Measurements from ENCODE around the gene ZNF423.

DNA sequence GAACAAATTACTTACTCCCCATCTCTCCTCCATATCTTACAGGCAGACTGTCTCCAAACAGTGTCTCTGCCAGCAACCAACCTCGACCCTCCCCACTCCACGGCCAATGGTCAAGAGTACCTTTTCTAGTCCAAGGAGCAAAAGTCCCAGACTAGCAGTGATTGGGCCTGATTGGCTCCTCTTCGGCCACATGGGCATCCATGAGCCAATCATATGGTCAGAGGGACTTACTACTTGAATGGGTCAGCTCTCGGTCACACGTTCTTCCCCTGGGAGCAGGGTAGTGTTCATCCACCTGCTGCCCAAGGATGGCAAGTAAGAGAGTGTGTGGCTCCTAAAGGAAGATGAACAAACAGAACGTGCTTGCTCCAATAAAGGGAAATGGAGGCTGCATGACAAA, 397.7 kb downstream of the ZNF423 start:
- TF ChIP-seq SIN3A (IDR thresholded peaks at IDR 0.05; ENCODE audit: borderline replicate concordance, low read depth, low read length) = no peak
- no peak for TF ChIP-seq YY1 (IDR thresholded peaks at IDR 0.05; ENCODE audit: low read depth)
- no peak for TF ChIP-seq RFX5 (IDR thresholded peaks at IDR 0.05; ENCODE audit: low read length)
- TF ChIP-seq, protein P1, sequence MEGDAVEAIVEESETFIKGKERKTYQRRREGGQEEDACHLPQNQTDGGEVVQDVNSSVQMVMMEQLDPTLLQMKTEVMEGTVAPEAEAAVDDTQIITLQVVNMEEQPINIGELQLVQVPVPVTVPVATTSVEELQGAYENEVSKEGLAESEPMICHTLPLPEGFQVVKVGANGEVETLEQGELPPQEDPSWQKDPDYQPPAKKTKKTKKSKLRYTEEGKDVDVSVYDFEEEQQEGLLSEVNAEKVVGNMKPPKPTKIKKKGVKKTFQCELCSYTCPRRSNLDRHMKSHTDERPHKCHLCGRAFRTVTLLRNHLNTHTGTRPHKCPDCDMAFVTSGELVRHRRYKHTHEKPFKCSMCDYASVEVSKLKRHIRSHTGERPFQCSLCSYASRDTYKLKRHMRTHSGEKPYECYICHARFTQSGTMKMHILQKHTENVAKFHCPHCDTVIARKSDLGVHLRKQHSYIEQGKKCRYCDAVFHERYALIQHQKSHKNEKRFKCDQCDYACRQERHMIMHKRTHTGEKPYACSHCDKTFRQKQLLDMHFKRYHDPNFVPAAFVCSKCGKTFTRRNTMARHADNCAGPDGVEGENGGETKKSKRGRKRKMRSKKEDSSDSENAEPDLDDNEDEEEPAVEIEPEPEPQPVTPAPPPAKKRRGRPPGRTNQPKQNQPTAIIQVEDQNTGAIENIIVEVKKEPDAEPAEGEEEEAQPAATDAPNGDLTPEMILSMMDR (IDR thresholded peaks at IDR 0.05) = no peak
